ENCODE measurements around the gene BTN1A1. TPM values are rescaled to one million over a fixed set of nuclear protein-coding genes. Genes with fewer than 3 reads are reported as not detected.

The BTN1A1 gene
- polyA plus RNA-seq, 1 experiment: 0.04 TPM

- TF ChIP-seq CTCF (IDR thresholded peaks at IDR 0.05; ENCODE audit: low read depth, low read length): no peak
- CTCF ChIA-PET: interaction anchor here (0.5 to 2.3 kb wide), 2 partner anchors 14 to 135 kb away, joined by 3 to 5 read pairs; no protein-coding TSS in a partner anchor
- DNase-seq (ENCODE audit: low read depth, low spot score): no peak
Observed at GRCh38 chr6:26475823-26476729, 24.0 kb upstream of the BTN1A1 start.

GRCh38 chr6:26476896-26477295, 23.2 kb upstream of the BTN1A1 start:
- no peak for DNase-seq (ENCODE audit: low read depth, low spot score)
- H3K9me3 ChIP-seq (ENCODE audit: control insufficient read depth, insufficient read depth, low read length): no peaks in the 10 kb centered on the region
- H3K4me3 ChIP-seq (ENCODE audit: low read depth, low read length): no peak overlapping the region
- H3K27me3 ChIP-seq (ENCODE audit: control insufficient read depth, insufficient read depth, low read length): no peaks in the 10 kb centered on the region
- ChIA-PET CTCF (interaction anchor here (0.5 to 2.3 kb wide), 2 partner anchors 14 to 136 kb away, joined by 3 to 5 read pairs; no protein-coding TSS in a partner anchor), POLR2A (no interaction called here)
- no peak overlapping the region for H3K27ac ChIP-seq (ENCODE audit: low read depth, low read length)
- TF ChIP-seq CTCF (IDR thresholded peaks at IDR 0.05; ENCODE audit: low read depth, low read length): no peak

More at GRCh38 chr6:26475823-26476729, 24.0 kb upstream of the BTN1A1 start:
- H3K4me3 ChIP-seq (ENCODE audit: low read depth, low read length): no peak overlapping the region
- peak overlapping the region; percentile 47 for H3K27ac ChIP-seq (ENCODE audit: low read depth, low read length)
- H3K9me3 ChIP-seq (ENCODE audit: control insufficient read depth, insufficient read depth, low read length): no peaks in the 10 kb centered on the region
- no peaks in the 10 kb centered on the region for H3K27me3 ChIP-seq (ENCODE audit: control insufficient read depth, insufficient read depth, low read length)
- POLR2A ChIA-PET: no interaction called here

DNA sequence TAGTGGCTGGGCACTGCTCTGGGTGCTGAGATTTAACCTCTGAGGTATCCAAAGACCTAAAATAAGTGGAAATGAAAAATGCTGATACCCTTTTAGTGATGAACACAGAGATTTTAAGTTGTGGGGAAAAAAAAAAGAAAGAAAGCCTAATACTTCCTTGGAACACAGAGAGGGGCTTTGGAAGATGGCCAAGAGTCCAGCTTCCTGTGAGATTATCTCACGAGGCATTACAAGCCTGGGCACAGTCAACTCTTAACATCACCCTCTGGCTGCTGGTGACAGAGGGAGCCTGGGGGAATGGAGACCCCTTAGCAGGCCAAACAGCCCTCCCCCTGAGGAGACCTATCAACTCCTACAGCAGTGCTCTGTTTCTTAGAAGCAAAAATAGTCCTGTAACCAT, 22.7 kb upstream of the BTN1A1 start:
- Histone ChIP-seq H3K27me3 (ENCODE audit: control insufficient read depth, insufficient read depth, low read length) (no peaks in the 10 kb centered on the region), H3K4me3 (ENCODE audit: low read depth, low read length) (no peak overlapping the region), H3K9me3 (ENCODE audit: control insufficient read depth, insufficient read depth, low read length) (no peaks in the 10 kb centered on the region), H3K27ac (ENCODE audit: low read depth, low read length) (no peak overlapping the region)
- ChIA-PET POLR2A (no interaction called here), CTCF (interaction anchor here (2.3 kb wide), 1 partner anchor 136 kb away, joined by 5 read pairs; no protein-coding TSS in a partner anchor)
- TF ChIP-seq CTCF (IDR thresholded peaks at IDR 0.05; ENCODE audit: low read depth, low read length): no peak
- no peak for DNase-seq (ENCODE audit: low read depth, low spot score)

- H3K27me3 ChIP-seq (ENCODE audit: control insufficient read depth, insufficient read depth, low read length): no peaks in the 10 kb centered on the region
- H3K9me3 ChIP-seq (ENCODE audit: control insufficient read depth, insufficient read depth, low read length): no peaks in the 10 kb centered on the region
- DNase-seq (ENCODE audit: low read depth, low spot score): no peak
- no peak overlapping the region for H3K27ac ChIP-seq (ENCODE audit: low read depth, low read length)
- CTCF ChIA-PET: interaction anchor here (0.5 to 1.0 kb wide), 2 partner anchors 94 to 137 kb away, joined by 3 to 4 read pairs; no protein-coding TSS in a partner anchor
- no peak overlapping the region for H3K4me3 ChIP-seq (ENCODE audit: low read depth, low read length)
- TF ChIP-seq CTCF (IDR thresholded peaks at IDR 0.05; ENCODE audit: low read depth, low read length): no peak
- POLR2A ChIA-PET: no interaction called here
Observed at GRCh38 chr6:26478100-26478984, 21.8 kb upstream of the BTN1A1 start.

All from AG04450 (cell line).